ENCODE data around the gene GPR157.

GPR157 gene

DNA sequence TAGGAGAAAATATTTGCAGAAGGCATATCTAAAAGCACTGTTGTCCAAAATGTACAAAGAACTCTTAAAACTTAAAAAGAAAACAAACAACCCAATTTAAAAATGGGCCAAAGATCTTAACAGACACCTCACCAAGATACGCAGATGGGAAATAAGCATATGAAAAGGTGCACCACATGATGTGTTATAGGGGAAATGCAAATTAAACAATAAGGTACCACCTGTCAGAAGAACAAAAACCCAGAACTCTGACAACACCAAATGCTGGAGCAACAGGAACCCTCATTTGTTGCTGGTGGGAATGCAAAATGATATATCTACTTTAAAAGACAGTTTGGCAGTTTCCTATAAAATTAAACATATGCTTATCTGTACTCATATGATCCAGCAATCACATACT lies 77.5 kb downstream of the GPR157 start:
- DNase-seq (ENCODE audit: low read depth), result no peak
- TF ChIP-seq CTCF (conservative IDR thresholded peaks at IDR 0.05; ENCODE audit: low read length), result no peak
- no peak overlapping the region for H3K4me3 ChIP-seq (ENCODE audit: low read length)

- DNase-seq (ENCODE audit: low read depth), result no peak
These were observed 78.1 kb downstream of the GPR157 start for GRCh38 chr1:9050803-9051202.

More at GRCh38 chr1:9050803-9051202, 78.1 kb downstream of the GPR157 start:
- H3K4me3 ChIP-seq (ENCODE audit: low read length), result no peak overlapping the region
- TF ChIP-seq CTCF (conservative IDR thresholded peaks at IDR 0.05; ENCODE audit: low read length), result no peak
